HG03108 (cell line): ENCODE results near the gene KRTAP10-6.
"Not testable (repeated sequence)": the region's sequence is repeated elsewhere in the genome, so short reads cannot be mapped to it uniquely, and the experiment has no call there.

Source experiments
- ATAC-seq: cut with Tn5 transposase; IDR thresholded peaks from one replicate; pipeline ENCODE4 v1.9.1; 2021; ENCODE audit warnings: moderate library complexity; ENCODE audit not compliant: unreplicated experiment

Gene KRTAP10-6

DNA sequence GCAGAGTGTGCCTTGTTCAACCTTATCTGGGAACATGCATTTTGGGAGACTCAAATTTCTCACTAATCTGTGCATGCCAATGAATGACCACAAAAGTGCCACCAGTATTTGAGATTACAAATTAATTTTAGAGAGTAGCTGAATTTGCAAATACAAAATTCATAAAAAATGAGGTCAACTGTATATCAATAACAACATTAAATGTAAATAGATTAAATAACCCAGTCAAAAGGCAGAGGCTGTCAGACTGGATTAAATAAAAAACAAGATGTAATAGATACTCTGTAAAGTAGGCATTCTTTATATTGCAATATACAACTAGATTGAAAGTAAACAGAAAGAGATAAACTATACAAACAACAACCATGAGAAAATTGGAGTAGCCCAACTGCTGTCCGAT is 28.2 kb downstream of the KRTAP10-6 start:
- ATAC-seq: no peak

DNA sequence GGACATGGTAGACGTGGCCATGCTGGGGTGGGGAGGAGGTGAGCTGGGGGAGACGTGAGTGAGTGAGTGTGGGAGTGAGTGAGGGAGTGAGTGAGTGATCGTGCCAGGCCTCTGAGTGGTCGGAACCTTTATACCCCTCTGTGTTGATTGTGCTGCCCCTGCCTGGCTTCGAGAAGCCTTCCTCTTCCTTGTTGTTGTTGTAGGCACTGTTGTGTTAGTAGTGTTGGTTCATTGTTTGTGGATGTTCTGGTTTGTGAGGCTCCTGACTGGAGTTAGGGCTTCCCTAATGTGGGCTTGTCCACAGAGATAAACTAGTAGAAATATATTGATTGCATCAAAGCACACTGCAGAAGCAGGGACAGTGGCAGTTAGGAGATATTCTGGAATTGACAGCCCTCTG is 33.6 kb downstream of the KRTAP10-6 start, which contains the start of gene KRTAP10-3:
Gene KRTAP10-3, minus strand, starts transcription at position 101 of the 400 bp plus-strand sequence. Its CDS starts 80 bp downstream, at position 21.
- no peak for ATAC-seq

DNA sequence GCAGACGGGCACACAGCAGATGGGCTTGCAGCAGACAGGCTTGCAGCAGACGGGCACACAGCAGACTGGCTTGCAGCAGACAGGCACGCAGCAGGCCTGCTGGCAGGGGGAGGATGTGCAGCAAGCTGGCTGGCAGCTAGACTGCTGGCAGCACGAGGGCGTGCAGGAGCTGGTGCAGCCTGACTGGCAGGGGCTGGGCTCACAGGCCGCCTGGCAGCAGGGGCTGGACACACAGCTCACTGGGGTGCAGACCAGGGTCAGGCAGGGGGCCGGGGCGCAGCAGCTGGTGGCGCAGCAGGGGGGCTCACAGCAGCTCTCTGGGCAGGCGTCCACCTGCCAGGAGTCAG is 34.0 kb downstream of the KRTAP10-6 start:
- ATAC-seq: not testable (repeated sequence)

DNA sequence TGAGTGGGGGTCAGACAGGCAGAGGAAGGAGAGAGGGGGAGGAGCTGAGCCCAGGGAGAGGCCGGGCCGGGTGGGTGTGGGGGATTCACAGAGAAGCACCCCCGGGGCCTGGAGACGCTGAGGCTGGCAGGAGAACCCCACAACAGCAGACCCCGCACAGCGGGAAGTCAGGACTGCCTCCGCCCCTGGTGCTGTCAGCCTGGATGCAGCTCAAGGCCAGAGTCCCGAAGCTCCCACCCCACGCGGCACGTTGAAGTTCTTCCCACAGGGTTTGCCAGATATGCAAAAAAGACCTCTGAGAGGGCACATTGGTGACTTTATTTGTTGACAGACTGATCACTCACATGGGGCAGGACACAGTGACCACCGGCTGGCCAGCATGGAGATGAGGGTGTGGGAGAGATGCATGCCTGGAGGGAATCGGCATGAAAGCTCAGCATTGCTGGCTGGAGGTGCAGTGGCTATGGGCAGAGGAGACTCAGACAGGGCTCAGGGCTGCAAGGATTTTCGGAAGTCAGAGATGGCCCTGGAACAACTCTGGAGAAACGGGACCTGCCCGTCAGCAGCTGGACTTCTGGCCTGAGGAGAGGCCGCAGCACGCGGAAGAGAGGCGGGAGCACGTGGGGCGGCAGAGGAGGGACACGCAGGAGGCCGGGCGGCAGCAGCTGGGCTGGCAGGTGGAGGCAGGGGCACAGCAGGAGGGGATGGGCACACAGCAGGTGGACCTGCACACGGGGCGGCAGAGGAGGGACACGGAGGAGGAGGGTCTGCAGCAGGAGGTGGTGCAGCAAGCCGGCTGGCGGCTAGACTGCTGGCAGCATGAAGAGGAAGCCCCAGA is 34.6 kb downstream of the KRTAP10-6 start:
- no peak for ATAC-seq

DNA sequence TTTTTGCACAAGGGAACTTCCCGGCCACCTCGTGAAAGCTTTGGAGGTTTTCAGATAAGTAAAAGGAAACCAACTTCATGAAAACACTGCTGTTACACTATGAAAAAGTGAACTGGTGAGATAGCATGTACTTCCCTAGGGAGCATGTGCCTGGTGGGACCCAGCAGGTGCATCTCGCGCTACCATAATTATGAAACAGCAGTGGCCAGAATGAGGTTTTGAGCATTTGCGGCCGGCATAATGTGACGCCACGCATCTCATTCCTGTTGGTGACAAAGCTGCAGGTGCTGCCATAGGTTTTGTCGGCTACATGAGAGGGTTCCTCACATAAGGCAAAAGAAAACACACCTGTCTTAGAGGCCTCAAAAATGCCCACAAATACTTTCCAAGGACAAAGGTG is 35.4 kb downstream of the KRTAP10-6 start:
- no peak for ATAC-seq

DNA sequence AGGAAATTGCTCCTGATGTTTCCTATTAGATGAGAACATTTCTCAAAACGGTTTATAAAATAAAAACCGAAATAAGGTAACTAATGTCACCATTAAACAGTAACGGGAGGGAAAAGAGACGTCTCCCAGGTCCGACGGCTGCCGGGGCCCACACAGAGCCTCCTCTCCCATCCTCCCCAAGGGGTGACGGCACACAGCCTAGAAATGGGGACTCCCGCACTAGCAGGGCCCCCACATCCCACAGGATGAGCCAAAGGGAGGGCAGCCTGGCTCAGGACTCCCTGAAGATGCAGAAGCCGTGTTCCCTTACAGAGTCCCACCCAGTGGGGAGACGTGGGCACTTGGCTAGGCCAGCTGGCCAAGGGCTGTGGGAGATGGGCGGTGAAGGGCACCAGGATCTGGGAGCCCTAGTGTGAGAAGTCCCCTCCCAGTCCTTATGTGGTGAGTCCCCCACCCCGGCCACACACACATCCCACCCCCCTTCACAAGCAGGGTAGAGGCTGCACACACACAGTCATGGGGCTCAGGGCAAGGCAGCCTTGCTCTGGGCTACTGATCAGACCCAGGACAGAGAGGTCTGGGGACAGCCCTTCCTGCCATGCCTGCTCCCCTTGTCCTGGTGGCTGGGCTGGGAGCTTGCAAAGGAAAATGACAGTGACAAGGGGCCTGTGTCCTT is 37.0 kb downstream of the KRTAP10-6 start:
- ATAC-seq: no peak

DNA sequence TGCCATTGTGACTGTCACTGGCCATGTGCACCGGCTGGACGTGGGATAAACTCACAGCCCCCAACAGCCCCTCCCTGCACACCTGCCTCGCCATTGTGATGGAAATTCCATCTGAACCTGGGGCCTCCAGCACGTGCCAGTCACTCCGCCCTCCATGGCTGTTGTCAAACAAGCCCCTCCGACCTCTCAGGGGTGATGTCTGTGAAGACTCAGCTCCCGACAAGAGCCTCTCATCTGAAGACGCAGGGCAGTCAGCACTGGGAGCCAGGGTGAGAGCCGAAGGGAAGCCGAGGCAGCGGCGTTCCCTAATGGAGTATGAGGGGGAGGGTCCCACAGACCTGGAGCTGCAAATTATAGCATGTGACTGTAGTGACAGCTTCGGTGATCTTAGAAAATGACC is 39.6 kb downstream of the KRTAP10-6 start:
- ATAC-seq: no peak

DNA sequence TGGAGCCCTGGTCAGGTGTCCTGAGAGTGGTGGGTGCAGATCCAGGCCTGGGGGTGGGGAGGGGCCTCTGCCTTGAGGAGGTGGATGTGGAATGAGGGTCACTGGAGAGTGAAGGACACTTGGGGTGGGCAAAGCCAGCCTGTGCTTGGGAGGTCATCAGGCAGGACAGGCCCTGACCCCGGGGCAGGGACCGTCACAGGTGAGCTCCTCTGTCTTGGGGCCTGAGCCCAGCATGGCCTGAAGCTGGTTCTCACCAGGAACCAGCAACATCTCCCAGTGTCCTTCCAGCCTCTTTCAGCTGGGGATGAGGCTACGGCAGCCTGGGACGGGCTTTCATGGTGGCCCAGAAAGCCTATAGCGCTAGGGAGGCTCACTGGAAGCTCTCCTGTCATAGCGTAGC is 40.2 kb downstream of the KRTAP10-6 start:
- ATAC-seq: no peak

DNA sequence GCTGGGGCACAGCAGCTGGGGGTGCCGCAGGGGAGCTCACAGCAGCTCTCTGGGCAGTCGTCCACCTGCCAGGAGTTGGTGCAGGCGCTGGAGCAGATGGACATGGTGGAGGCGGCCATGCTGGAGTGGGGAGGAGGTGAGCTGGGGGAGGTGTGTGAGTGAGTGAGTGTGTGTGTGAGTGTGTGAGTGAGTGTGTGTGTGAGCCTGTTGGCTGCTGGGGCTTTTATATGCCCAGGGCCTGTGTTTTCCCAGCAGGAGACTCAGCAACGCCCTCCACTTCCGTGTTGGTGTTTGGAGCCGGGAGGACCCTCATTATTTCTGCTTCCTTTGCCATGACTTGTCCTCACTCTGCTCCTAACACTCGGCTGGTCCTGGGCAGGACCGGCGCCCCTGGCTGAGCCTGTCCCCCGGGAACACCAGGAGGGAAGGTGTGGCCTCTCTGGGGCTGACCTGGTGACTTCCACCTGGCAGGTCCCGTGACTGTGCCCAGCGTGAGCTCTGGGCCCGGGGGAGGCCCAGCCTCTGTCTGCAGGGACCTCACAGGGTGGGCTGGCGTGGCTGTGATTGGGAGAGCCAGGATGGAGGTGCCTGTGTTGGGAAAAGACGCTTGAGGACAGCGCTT is 40.9 kb downstream of the KRTAP10-6 start, which contains the start of gene KRTAP10-2:
Gene KRTAP10-2, minus strand, starts transcription at position 166 of the 622 bp plus-strand sequence. Its CDS starts 47 bp downstream, at position 119.
- ATAC-seq: no peak

DNA sequence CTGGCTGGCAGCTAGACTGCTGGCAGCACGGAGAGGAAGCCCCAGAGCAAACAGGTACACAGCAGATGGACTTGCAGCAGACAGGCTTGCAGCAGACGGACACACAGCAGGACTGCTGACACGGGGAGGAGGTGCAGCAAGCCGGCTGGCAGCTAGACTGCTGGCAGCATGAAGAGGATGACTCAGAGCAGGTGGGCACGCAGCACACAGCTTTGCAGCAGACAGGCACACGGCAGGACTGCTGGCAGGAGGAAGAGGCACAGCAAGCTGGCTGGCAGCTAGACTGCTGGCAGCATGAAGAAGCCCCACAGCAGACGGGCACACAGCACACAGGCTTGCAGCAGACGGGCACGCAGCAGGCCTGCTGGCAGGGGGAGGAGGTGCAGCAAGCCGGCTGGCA is 41.5 kb downstream of the KRTAP10-6 start:
- no peak for ATAC-seq

DNA sequence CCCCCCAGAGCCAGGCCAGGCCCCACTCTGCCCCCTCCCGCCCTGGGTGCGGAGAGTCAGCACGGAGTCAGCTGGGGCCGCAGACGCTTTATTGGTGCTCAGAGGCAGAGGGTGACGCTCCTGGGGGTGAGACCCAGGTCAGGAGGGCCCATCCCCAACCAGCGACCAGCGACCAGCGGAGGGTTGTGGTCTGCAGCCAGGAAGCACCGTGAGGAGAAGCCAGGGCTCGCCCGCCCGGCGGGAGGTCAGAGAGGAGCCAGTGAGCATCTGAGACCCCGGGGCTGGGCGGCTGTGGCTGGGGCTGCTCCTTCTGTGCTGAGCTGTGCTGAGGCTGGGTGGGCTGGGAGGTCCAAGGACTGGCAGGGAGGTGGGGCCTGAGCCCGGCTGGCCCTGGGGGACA is 42.0 kb downstream of the KRTAP10-6 start:
- ATAC-seq: not testable (repeated sequence)

DNA sequence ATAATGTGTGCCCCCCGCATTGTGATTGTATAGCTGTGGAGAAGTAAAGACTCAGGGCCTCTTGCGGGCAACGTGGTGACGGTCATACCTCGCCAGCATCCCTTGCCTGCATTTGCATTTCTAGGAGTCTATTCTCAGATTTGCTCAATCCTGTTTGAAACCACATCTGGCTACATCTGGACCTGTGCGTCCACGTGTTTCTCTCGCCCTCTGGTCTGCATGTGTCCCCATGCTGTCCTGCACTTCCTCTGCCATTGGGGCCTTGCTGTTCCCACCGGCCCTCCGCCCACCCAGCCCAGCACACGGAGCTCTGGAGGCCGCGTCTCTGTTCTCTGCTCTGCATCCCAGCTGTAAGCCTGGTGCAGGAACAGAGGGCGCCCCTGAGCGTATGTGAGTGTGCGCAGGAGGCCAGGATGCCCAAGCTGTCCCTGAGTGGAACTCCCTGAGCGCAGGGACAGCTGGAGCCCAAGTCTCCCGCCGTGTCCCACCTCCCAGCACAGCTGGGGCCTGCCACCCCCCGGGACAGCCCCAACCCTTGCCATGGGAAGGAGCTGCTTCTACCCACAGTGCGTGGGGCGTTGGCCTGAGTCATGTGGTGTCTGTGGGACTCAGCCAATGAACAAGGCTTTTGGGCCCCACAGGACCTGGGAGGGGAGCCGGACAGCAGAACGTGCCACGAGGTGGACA is 42.6 kb downstream of the KRTAP10-6 start:
- ATAC-seq: no peak

DNA sequence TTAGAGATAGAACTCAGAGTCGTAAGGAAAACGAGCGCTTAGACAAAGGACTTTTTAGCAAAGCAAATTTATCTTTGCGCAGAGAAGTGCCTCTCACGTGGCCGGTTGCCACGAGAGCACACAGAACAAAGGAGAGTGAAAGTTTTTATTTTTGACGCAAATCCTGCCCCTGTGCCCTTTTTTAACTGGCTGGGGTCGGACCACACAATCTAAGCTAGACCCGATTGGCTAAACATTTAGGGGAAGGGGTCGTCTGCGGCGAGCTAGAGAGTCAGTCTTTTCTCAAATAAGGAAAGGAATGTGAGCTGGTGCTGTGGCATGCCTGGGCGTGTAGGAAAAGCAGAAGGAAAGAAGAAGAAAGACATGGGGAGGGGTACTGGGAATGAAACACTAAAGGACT is 43.4 kb downstream of the KRTAP10-6 start:
- ATAC-seq: no peak

DNA sequence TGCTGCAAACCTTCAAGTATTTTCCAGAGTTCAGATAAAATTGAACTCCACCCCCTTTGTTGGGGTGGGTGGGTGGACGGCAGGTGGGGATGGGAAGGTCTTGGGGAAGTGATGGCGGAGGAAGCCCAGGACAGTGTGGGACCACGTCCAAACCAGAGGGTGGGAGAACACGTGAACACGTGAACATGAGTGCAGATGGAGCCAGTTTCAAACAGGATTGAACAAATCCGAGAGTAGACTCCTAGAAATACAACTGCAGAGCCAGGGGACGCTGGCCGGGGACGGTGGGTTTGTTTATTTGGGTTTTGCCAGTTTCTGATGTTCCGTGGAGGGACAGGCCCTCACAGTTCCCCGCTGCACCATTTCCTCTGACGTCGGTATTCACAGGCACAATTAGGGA is 43.9 kb downstream of the KRTAP10-6 start:
- ATAC-seq: no peak

DNA sequence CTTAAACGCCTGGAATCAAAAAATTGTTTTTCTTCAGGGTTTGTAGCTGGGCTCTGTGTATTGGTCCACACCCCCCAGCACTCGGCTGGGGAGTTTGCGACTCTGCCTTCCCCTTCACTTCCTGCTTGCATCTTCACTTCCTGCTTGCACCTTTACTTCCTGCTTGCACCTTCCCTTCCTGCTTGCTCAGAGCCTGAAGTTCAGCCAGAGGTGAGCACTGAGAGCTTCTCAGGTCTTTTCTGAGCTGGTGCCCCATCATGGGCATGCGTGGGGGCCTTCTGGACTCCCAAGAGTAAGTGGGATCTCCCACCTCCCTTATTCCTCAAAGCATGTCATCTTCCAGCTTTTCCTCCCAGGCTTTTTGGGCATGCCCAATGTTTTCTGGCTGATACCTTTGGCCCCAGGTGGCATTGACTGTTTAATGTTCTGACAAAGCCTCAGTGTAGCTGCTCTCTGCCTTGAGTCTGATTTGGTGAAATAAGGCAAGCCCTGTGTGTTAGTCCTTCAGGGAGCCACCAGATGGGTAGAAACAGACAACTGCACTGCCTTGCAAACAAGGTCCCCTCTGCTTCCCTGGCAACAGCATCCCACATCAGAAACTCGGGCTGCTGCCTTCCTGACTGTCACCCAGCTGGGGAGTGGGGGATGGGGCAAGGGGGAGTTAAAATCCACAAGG is 44.5 kb downstream of the KRTAP10-6 start:
- no peak for ATAC-seq

DNA sequence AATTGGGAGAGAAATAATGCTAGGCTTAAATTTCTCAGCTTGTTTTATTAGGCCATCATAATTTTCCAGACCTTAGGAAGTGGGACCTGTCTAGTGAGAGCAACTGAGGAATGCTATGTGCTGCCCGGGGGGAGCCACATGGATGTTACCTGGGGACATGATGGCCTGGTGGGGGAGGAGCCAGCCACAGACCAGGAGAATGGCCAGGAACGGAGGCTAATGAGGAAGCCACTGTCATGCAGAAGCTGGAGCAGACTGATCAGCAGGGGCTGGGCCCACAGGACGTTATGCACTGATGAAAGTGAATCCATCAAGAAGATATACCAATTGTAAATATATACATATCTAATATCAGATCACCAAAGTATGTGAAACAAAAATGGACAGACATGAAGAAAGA is 47.7 kb downstream of the KRTAP10-6 start:
- no peak for ATAC-seq

DNA sequence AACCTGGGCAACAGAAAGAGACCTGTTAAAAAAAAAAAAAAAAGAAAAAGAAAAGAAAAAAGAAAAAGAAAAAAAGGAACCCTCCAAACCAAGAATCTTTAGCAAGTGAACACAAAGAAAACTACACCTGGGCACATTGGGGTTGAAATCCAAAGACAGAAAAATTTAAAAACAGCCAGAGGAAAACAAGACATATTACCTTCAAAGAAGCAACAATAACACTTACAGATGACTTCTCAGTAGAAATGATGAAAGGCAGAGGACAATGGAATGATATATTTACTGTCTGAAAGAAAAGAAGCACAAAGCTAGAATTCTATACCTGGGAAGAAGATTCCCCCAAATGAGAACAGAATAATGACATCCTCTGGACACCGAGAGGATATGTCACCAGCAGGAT is 49.6 kb downstream of the KRTAP10-6 start:
- no peak for ATAC-seq
